Uterus (tissue), 4 donors: ENCODE data around the gene COL5A2. TPM values are rescaled to one million over a fixed set of nuclear protein-coding genes. Genes with fewer than 3 reads are reported as not detected.

Source experiments
- DNase-seq, 2 donors: peaks; one replicate each; pipeline ENCODE4 v3.0.0-alpha.2; 2019 to 2020
- H3K27ac ChIP-seq, 2 donors: fragments of 200-600 bp; sonication (generic); 1 replicate in 1 of 2; 2 replicates in 1 of 2; pipeline ENCODE4 v1.5.1; 2016 to 2018
- H3K27me3 ChIP-seq, 2 donors: fragments of 200-600 bp; sonication (generic); one replicate each; pipeline ENCODE4 v1.5.1; 2018 to 2019; ENCODE audit warnings: control low read depth in 1 of 2
- H3K36me3 ChIP-seq, 2 donors: fragments of 200-600 bp; sonication (generic); one replicate each; pipeline ENCODE4 v1.5.1; 2019; ENCODE audit warnings: control low read depth in 1 of 2
- H3K4me1 ChIP-seq, 2 donors: fragments of 200-600 bp; sonication (generic); one replicate each; pipeline ENCODE4 v1.5.1; 2018 to 2019; ENCODE audit warnings: control low read depth in 1 of 2
- H3K4me3 ChIP-seq, 2 donors: fragments of 200-600 bp; sonication (generic); 1 replicate in 1 of 2; 2 replicates in 1 of 2; pipeline ENCODE4 v1.5.1; 2018 to 2019; ENCODE audit warnings: mild to moderate bottlenecking in 1 of 2
- H3K9me3 ChIP-seq, 2 donors: fragments of 200-600 bp; sonication (generic); one replicate each; pipeline ENCODE4 v1.5.1; 2019; ENCODE audit warnings: control low read depth in 1 of 2
- POLR2A ChIP-seq, 2 donors: fragments of 450-650 bp; IDR thresholded peaks; one replicate each; pipeline ENCODE4 v1.6.1; 2016; ENCODE audit warnings: antibody characterized with exemption in 2 of 2, mild to moderate bottlenecking in 1 of 2, moderate library complexity in 1 of 2
- intact Hi-C: fragments of 100-400 bp; cut with DNase I; formaldehyde crosslinking; loops from one replicate; pipeline ENCODE4 v1.15.1; 2023; ENCODE audit warnings: low total_unique reads
- total RNA-seq, 4 donors: library from RNA; depleted of rRNA in 3 of 4; stranded (reverse); fragments of >200 nt in 3 of 4; gene quantifications; one replicate each; pipeline versions ENCODE4 v1.1.0 to v1.2.4, GENCODE V29; 2014 to 2023
- TF ChIP-seq, protein P1 (sequence below), 4 experiments: fragments of 200-600 bp in 2 of 4; fragments of 450-650 bp in 2 of 4; sonication (generic) in 2 of 4; IDR thresholded peaks; one replicate each; pipeline ENCODE4 v1.5.1; 2016 to 2019; ENCODE audit warnings: antibody characterized with exemption in 4 of 4, mild to moderate bottlenecking in 2 of 4, moderate library complexity in 1 of 4
- donor health status: DM: yes; HTN: yes; CAD: no.

COL5A2 gene
- 100 to 1,000 TPM in 1 of 4 donors, 10 to 100 TPM in 3; 15.0 to 908 (median 33.3) TPM for total RNA-seq

DNA sequence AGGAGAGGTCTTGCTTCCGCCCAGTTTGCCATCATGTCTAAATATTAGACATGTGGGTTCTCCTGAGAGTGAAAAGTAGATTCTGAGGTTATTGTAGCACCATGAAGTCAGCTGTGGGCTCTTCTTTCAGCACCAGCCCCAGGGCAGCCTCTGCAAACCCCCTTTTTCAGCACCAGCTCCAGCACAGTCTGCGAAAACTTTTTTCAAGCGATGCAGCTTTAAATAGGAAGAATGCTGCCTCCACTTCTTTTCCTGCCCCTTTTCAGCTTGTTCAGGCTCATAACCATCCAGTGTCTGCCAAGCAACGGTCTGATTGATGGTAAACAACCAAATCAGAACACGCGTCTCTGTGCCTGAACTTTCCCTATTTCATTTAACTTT, at the start of gene COL5A2:
COL5A2 (minus strand) TSS at position 192 of the 381 bp plus-strand sequence; CDS start at position 35, 157 bp downstream.
- intact Hi-C loops = loop anchor here (5.0 kb wide), 1 partner anchor 42 kb away; no protein-coding TSS in a partner anchor
- H3K9me3 ChIP-seq = no peaks in the 10 kb centered on the region
- H3K27me3 ChIP-seq = no peaks in the 10 kb centered on the region
- peak; percentile 57 to 70 for DNase-seq
- peak within 1 kb of the TSS; percentile 49 to 71 for H3K4me3 ChIP-seq
- TF ChIP-seq POLR2A (IDR thresholded peaks at IDR 0.05) = peak in 1 of 2 donors; percentile 25
- TF ChIP-seq, protein P1, sequence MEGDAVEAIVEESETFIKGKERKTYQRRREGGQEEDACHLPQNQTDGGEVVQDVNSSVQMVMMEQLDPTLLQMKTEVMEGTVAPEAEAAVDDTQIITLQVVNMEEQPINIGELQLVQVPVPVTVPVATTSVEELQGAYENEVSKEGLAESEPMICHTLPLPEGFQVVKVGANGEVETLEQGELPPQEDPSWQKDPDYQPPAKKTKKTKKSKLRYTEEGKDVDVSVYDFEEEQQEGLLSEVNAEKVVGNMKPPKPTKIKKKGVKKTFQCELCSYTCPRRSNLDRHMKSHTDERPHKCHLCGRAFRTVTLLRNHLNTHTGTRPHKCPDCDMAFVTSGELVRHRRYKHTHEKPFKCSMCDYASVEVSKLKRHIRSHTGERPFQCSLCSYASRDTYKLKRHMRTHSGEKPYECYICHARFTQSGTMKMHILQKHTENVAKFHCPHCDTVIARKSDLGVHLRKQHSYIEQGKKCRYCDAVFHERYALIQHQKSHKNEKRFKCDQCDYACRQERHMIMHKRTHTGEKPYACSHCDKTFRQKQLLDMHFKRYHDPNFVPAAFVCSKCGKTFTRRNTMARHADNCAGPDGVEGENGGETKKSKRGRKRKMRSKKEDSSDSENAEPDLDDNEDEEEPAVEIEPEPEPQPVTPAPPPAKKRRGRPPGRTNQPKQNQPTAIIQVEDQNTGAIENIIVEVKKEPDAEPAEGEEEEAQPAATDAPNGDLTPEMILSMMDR (IDR thresholded peaks at IDR 0.05) = no peak
- peak within 1 kb of the TSS; percentile 84 to 93 for H3K27ac ChIP-seq
- H3K36me3 ChIP-seq = no peaks in the 10 kb centered on the region
- H3K4me1 ChIP-seq = no peaks in the 10 kb centered on the region

DNA sequence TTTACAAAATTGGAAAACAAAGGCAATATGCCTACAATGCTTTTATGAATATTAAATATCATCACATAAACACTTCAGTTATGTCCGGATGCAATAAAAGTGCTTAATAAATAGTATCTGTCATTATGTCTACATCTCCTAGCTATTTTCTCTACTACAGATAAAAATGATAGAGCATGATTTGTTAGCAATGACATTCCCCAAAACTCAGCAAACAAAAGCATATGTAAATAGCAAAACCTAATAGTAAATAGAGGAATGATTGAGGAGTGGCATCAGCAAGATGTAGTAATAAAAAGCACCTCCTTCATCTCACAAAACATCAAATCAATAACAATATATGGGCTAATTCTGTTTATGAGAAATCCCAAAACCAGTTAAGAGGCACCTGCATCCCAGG, 46.5 kb upstream of the COL5A2 start:
- intact Hi-C loops = no loop called here
- H3K36me3 ChIP-seq = no peaks in the 10 kb centered on the region
- H3K4me3 ChIP-seq = no peak overlapping the region
- no peak overlapping the region for H3K27ac ChIP-seq
- DNase-seq = no peak
- H3K9me3 ChIP-seq = no peaks in the 10 kb centered on the region
- H3K27me3 ChIP-seq = no peaks in the 10 kb centered on the region
- TF ChIP-seq, protein P1 (IDR thresholded peaks at IDR 0.05) = no peak
- H3K4me1 ChIP-seq = no peaks in the 10 kb centered on the region

DNA sequence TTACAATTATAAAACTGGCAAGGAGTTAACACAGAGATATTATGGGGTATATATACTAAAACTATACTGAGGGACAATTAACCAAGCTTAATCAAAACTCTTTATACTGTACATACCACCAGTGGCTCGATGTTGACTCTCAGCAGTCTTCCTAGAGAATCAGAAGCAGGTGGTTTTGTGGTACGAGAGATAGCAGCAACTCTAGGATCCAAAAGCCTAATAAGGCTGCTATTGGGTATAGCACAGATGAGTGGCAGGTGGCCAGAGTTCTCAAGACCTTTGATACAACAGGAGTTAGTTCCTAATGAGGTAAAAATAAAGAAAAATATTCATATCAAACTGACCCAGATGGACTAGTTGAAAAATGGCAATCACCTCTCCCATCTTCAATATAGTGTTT, 45.5 kb upstream of the COL5A2 start:
- intact Hi-C loops = no loop called here
- Histone ChIP-seq H3K27ac (no peak overlapping the region), H3K4me3 (no peak overlapping the region), H3K9me3 (no peaks in the 10 kb centered on the region), H3K4me1 (no peaks in the 10 kb centered on the region), H3K27me3 (no peaks in the 10 kb centered on the region), H3K36me3 (no peaks in the 10 kb centered on the region)
- no peak for DNase-seq
- TF ChIP-seq, protein P1 (IDR thresholded peaks at IDR 0.05) = no peak
- TF ChIP-seq POLR2A (IDR thresholded peaks at IDR 0.05) = no peak

DNA sequence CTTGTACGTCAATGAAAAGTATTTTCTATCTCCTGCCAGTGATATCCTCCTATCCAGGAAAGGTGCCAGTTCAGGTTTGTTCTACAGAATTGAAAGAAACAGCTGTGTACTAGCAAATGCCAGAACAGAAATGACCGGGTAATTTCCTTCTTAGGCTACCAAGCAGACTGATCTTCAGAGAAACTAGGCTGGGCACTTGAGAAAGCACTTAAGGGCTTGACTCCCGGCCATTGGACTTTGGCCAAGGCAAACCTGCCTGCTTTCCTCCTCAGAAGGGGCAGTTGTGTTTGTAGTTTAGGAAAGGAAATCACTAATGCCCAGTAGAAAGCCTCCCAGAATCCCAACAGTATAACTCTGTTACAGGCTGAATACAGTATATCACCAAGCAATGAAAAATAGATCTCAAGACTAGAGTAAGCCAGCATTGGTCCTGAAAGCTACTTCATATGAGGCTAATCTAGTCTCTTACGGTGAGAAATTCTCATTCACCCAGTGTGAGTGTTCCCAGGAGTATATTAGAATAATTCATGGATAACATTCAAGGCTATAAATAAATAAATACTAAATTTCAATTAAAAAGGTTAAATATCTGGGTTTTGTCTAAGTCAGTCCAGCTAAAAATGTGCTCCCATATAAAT, 43.0 kb upstream of the COL5A2 start:
- H3K4me3 ChIP-seq = no peak overlapping the region
- TF ChIP-seq, protein P1 (IDR thresholded peaks at IDR 0.05) = no peak
- TF ChIP-seq POLR2A (IDR thresholded peaks at IDR 0.05) = no peak
- H3K36me3 ChIP-seq = no peaks in the 10 kb centered on the region
- peak overlapping the region; percentile 23 to 31 for H3K27ac ChIP-seq
- intact Hi-C loops = no loop called here
- no peaks in the 10 kb centered on the region for H3K4me1 ChIP-seq
- peak; percentile 30 to 35 for DNase-seq
- H3K27me3 ChIP-seq = no peaks in the 10 kb centered on the region
- no peaks in the 10 kb centered on the region for H3K9me3 ChIP-seq

DNA sequence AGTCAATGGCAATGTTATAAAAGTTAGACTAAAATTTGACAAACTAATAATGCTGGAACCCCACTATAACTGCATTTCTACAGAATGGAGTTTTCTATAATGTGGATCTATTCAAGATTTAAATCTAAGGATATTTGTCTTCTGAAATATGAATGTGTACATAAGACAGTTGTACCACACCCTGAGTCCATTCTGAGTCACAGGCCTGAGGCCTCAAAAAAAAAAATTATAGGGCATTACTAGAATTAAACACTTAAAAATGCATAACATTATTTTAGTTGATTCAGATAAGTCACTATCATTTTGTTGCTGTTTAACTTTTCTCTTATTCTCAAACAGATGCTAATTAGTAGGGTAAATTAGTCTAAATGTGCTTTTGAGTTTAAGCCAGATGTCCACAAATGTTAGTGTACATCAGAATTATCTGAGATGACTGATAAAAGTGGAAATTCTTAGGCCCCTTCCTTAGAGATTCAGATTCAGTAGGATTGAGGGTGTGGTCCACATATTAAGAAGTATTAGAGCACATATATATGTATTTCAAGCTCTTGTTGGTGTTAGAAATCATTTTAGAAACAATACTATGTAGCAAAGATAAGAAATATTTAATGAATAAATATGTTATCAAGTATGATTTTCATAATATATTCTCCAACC, 42.4 kb upstream of the COL5A2 start:
- intact Hi-C loops = no loop called here
- Histone ChIP-seq H3K4me3 (no peak overlapping the region), H3K9me3 (no peaks in the 10 kb centered on the region), H3K27me3 (no peaks in the 10 kb centered on the region), H3K36me3 (no peaks in the 10 kb centered on the region), H3K27ac (peak overlapping the region in 1 of 2 donors; percentile 23), H3K4me1 (no peaks in the 10 kb centered on the region)
- DNase-seq = no peak
- no peak for TF ChIP-seq POLR2A (IDR thresholded peaks at IDR 0.05)
- TF ChIP-seq, protein P1 (IDR thresholded peaks at IDR 0.05) = no peak
